ENCODE data around the gene PADI3.

The PADI3 gene

DNA sequence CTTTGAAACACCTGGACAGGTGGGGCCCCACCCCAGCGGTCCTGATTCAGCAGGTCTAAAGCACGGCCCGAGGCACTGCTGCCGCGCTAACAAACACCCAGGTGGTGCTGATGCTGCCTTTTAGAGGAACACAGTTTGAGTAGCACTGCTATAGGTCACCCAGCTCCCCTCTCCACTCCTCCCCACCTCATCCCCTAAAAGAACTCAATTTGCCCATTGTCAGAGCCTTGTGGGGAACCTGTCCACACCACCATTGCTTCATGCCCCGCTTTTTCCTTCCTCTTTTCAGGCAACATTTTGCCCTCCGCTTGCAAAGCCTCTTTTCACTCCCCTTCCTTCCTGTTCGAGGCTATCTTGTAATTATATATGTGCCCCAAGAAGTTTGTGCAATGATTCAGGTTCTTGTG, 32.9 kb downstream of the PADI3 start:
- DNase-seq (ENCODE audit: low read depth in 1 of 2, low spot score in 1 of 2): peak; percentile 96 to 99
- no peak overlapping the region for H3K4me3 ChIP-seq (replicated peaks; ENCODE audit: insufficient read depth, low read length)
- peak overlapping the region; percentile 68 for H3K27ac ChIP-seq (replicated peaks)
- TF ChIP-seq POLR2AphosphoS5 (IDR thresholded peaks at IDR 0.05; ENCODE audit: low read depth) (peak; percentile 87), SPI1 (IDR thresholded peaks at IDR 0.05; ENCODE audit: borderline replicate concordance, low read depth) (peak; percentile 80), GABPA (IDR thresholded peaks at IDR 0.05; ENCODE audit: low read depth) (peak; percentile 32; the same call in 1 of the 2 replicates)
- TF ChIP-seq, protein P1, sequence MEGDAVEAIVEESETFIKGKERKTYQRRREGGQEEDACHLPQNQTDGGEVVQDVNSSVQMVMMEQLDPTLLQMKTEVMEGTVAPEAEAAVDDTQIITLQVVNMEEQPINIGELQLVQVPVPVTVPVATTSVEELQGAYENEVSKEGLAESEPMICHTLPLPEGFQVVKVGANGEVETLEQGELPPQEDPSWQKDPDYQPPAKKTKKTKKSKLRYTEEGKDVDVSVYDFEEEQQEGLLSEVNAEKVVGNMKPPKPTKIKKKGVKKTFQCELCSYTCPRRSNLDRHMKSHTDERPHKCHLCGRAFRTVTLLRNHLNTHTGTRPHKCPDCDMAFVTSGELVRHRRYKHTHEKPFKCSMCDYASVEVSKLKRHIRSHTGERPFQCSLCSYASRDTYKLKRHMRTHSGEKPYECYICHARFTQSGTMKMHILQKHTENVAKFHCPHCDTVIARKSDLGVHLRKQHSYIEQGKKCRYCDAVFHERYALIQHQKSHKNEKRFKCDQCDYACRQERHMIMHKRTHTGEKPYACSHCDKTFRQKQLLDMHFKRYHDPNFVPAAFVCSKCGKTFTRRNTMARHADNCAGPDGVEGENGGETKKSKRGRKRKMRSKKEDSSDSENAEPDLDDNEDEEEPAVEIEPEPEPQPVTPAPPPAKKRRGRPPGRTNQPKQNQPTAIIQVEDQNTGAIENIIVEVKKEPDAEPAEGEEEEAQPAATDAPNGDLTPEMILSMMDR (IDR thresholded peaks at IDR 0.05; ENCODE audit: insufficient read depth, low read length): no peak
- no peaks in the 10 kb centered on the region for H3K27me3 ChIP-seq (ENCODE audit: insufficient read depth, poor library complexity, severe bottlenecking)

DNA sequence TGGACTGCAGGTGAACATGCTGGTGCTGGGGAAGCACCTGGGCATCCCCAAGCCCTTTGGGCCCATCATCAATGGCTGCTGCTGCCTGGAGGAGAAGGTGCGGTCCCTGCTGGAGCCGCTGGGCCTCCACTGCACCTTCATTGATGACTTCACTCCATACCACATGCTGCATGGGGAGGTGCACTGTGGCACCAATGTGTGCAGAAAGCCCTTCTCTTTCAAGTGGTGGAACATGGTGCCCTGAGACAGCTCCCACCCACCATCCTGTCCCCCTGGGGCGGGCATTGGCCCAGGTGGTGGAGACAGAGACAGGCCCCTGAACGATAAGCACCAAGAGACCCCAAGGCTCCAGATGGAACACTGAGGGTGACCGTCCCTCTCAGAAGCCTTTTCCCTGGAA, 33.9 kb downstream of the PADI3 start:
- DNase-seq (ENCODE audit: low read depth in 1 of 2, low spot score in 1 of 2): no peak
- Histone ChIP-seq H3K27ac (replicated peaks) (peak overlapping the region; percentile 68), H3K4me3 (replicated peaks; ENCODE audit: insufficient read depth, low read length) (no peak overlapping the region), H3K27me3 (ENCODE audit: insufficient read depth, poor library complexity, severe bottlenecking) (no peaks in the 10 kb centered on the region)
- TF ChIP-seq GABPA (IDR thresholded peaks at IDR 0.05; ENCODE audit: low read depth) (no peak), POLR2AphosphoS5 (IDR thresholded peaks at IDR 0.05; ENCODE audit: low read depth) (no peak), SPI1 (IDR thresholded peaks at IDR 0.05; ENCODE audit: borderline replicate concordance, low read depth) (no peak)
- TF ChIP-seq, protein P1 (IDR thresholded peaks at IDR 0.05; ENCODE audit: insufficient read depth, low read length): no peak
- TF ChIP-seq, protein P2, sequence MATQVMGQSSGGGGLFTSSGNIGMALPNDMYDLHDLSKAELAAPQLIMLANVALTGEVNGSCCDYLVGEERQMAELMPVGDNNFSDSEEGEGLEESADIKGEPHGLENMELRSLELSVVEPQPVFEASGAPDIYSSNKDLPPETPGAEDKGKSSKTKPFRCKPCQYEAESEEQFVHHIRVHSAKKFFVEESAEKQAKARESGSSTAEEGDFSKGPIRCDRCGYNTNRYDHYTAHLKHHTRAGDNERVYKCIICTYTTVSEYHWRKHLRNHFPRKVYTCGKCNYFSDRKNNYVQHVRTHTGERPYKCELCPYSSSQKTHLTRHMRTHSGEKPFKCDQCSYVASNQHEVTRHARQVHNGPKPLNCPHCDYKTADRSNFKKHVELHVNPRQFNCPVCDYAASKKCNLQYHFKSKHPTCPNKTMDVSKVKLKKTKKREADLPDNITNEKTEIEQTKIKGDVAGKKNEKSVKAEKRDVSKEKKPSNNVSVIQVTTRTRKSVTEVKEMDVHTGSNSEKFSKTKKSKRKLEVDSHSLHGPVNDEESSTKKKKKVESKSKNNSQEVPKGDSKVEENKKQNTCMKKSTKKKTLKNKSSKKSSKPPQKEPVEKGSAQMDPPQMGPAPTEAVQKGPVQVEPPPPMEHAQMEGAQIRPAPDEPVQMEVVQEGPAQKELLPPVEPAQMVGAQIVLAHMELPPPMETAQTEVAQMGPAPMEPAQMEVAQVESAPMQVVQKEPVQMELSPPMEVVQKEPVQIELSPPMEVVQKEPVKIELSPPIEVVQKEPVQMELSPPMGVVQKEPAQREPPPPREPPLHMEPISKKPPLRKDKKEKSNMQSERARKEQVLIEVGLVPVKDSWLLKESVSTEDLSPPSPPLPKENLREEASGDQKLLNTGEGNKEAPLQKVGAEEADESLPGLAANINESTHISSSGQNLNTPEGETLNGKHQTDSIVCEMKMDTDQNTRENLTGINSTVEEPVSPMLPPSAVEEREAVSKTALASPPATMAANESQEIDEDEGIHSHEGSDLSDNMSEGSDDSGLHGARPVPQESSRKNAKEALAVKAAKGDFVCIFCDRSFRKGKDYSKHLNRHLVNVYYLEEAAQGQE (IDR thresholded peaks at IDR 0.05; ENCODE audit: insufficient replicate concordance, low read depth): no peak

DNA sequence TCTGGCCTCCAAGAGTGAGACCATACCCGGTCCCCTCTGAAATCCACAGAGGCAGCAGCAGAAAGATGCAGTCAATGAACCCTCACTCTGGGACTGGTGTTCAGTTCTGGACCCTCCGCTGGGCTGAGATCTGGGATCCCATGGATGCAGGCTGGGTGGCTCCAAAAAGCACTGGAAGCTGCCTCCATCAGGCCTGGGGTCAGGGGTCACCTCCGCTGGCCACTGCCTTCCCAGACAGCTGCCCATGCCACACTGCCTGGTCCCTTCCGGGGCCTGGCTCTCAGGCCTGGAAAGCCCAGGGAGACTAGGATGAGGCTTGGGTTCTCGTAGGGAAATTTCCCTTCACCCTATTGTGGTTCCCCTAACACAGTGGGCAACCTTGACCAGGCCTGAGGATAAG, 37.7 kb downstream of the PADI3 start:
- H3K27ac ChIP-seq (replicated peaks): no peak overlapping the region; the same call in 1 of the 2 replicates
- no peak overlapping the region for H3K4me3 ChIP-seq (replicated peaks; ENCODE audit: insufficient read depth, low read length)

More for the DNA sequence above, 37.7 kb downstream of the PADI3 start:
- TF ChIP-seq, protein P1 (IDR thresholded peaks at IDR 0.05; ENCODE audit: insufficient read depth, low read length): no peak
- no peak for TF ChIP-seq GABPA (IDR thresholded peaks at IDR 0.05; ENCODE audit: low read depth)
- TF ChIP-seq POLR2AphosphoS5 (IDR thresholded peaks at IDR 0.05; ENCODE audit: low read depth): no peak
- TF ChIP-seq, protein P2 (IDR thresholded peaks at IDR 0.05; ENCODE audit: insufficient replicate concordance, low read depth): no peak
- no peak for TF ChIP-seq SPI1 (IDR thresholded peaks at IDR 0.05; ENCODE audit: borderline replicate concordance, low read depth)
- H3K27me3 ChIP-seq (ENCODE audit: insufficient read depth, poor library complexity, severe bottlenecking): no peaks in the 10 kb centered on the region
- no peak for DNase-seq (ENCODE audit: low read depth in 1 of 2, low spot score in 1 of 2)
